Epidermal melanocyte (primary cell): ENCODE measurements around the gene OTOL1.
"Not testable (repeated sequence)": the region's sequence is repeated elsewhere in the genome, so short reads cannot be mapped to it uniquely, and the experiment has no call there.

Source experiments
- DNase-seq: peaks from one replicate; pipeline ENCODE4 v3.0.0; 2011; ENCODE audit warnings: low spot score; ENCODE audit not compliant: insufficient read length

OTOL1 gene

GRCh38 chr3:161496508-161496907 lies at the start of gene OTOL1:
Gene OTOL1 (plus strand): TSS chr3:161496808. CDS start chr3:161496808, 0 bp downstream.
- no peak for DNase-seq

- no peak for DNase-seq
Measured at GRCh38 chr3:161449785-161450184, 46.8 kb upstream of the OTOL1 start.

- no peak for DNase-seq
Measured at GRCh38 chr3:161452179-161452578, 44.4 kb upstream of the OTOL1 start.

GRCh38 chr3:161454615-161455014 lies 42.0 kb upstream of the OTOL1 start:
- DNase-seq = no peak

GRCh38 chr3:161455962-161456361 lies 40.6 kb upstream of the OTOL1 start:
- DNase-seq = no peak

GRCh38 chr3:161462138-161462537 lies 34.5 kb upstream of the OTOL1 start:
- no peak for DNase-seq

GRCh38 chr3:161471211-161471610 lies 25.4 kb upstream of the OTOL1 start:
- DNase-seq = no peak

GRCh38 chr3:161474139-161474538 lies 22.5 kb upstream of the OTOL1 start:
- no peak for DNase-seq

- no peak for DNase-seq
Measured at GRCh38 chr3:161474741-161475140, 21.9 kb upstream of the OTOL1 start.

GRCh38 chr3:161475206-161475605 lies 21.4 kb upstream of the OTOL1 start:
- DNase-seq = no peak

GRCh38 chr3:161475905-161476304 lies 20.7 kb upstream of the OTOL1 start:
- DNase-seq = no peak

- DNase-seq = no peak
Measured at GRCh38 chr3:161484226-161484625, 12.4 kb upstream of the OTOL1 start.

- DNase-seq = not testable (repeated sequence)
Measured at GRCh38 chr3:161488284-161488683, 8.3 kb upstream of the OTOL1 start.

GRCh38 chr3:161489395-161489794 lies 7.2 kb upstream of the OTOL1 start:
- no peak for DNase-seq

- DNase-seq = not testable (repeated sequence)
Measured at GRCh38 chr3:161490845-161491244, 5.8 kb upstream of the OTOL1 start.

- no peak for DNase-seq
Measured at GRCh38 chr3:161498259-161498921, 1.8 kb downstream of the OTOL1 start.

GRCh38 chr3:161500068-161500796 lies 3.6 kb downstream of the OTOL1 start:
- DNase-seq = no peak

GRCh38 chr3:161503271-161503670 lies 6.7 kb downstream of the OTOL1 start:
- DNase-seq = no peak

GRCh38 chr3:161508852-161509477 lies 12.4 kb downstream of the OTOL1 start:
- no peak for DNase-seq

GRCh38 chr3:161510510-161511260 lies 14.1 kb downstream of the OTOL1 start:
- no peak for DNase-seq

GRCh38 chr3:161523916-161524315 lies 27.3 kb downstream of the OTOL1 start:
- no peak for DNase-seq

GRCh38 chr3:161531930-161532329 lies 35.3 kb downstream of the OTOL1 start:
- no peak for DNase-seq
